Aorta (tissue), 5 donors: ENCODE measurements around the gene SYNJ2. TPM values are rescaled to one million over a fixed set of nuclear protein-coding genes. Genes with fewer than 3 reads are reported as not detected.

ENCODE experiments used
- ATAC-seq: fragments of 200-7000 bp; cut with Tn5 transposase; one replicate; pipeline ENCODE4 v1.9.1; 2022; ENCODE audit warnings: moderate library complexity; ENCODE audit not compliant: low FRiP score
- DNase-seq, 2 donors: peaks; one replicate each; pipeline ENCODE4 v3.0.0-alpha.2; 2020
- H3K27ac ChIP-seq, 2 donors: one replicate each; pipeline ENCODE4 v1.5.1; 2013; ENCODE audit warnings: low read length in 2 of 2, mild to moderate bottlenecking in 2 of 2, moderate library complexity in 2 of 2, control low read depth in 1 of 2, inconsistent platforms in 1 of 2, low read depth in 1 of 2
- H3K27me3 ChIP-seq, 2 donors: one replicate each; pipeline ENCODE4 v1.6.1; 2013; ENCODE audit warnings: control low read depth in 1 of 2, low read length in 1 of 2, mild to moderate bottlenecking in 1 of 2, moderate library complexity in 1 of 2; ENCODE audit not compliant: insufficient read depth in 2 of 2, control insufficient read depth in 1 of 2
- H3K36me3 ChIP-seq, 2 donors: one replicate each; pipeline ENCODE4 v1.6.1; 2013; ENCODE audit warnings: control low read depth in 1 of 2, low read length in 1 of 2, mild to moderate bottlenecking in 1 of 2; ENCODE audit not compliant: insufficient read depth in 2 of 2, control insufficient read depth in 1 of 2
- H3K4me1 ChIP-seq, 2 donors: one replicate each; pipeline ENCODE4 v1.6.1; 2013; ENCODE audit warnings: low read length in 2 of 2, control low read depth in 1 of 2, mild to moderate bottlenecking in 1 of 2, moderate library complexity in 1 of 2; ENCODE audit not compliant: insufficient read depth in 2 of 2, control insufficient read depth in 1 of 2
- H3K4me3 ChIP-seq, 2 donors: one replicate each; pipeline ENCODE4 v1.5.1; 2013; ENCODE audit warnings: low read length in 2 of 2, control low read depth in 1 of 2, mild to moderate bottlenecking in 1 of 2
- H3K9me3 ChIP-seq: one replicate; pipeline ENCODE4 v1.6.1; 2013; ENCODE audit warnings: mild to moderate bottlenecking, low read length; ENCODE audit not compliant: control insufficient read depth
- WGBS, 2 donors: extraction: QIAGEN DNeasy Blood & Tissue Kit; methylation state at CpG; one replicate each; pipeline ENCODE4 v1.1.7; 2013; 5-methylcytosine and 5-hydroxymethylcytosine counted together
- intact Hi-C, 2 donors: fragments of 100-400 bp; cut with DNase I; formaldehyde crosslinking; loops; one replicate each; pipeline versions ENCODE4 v1.14.2 to v1.15.0; 2022
- polyA plus RNA-seq, 2 donors: library from polyadenylated mRNA; stranded (reverse); fragments of 200-250 nt; gene quantifications; one replicate each; pipeline ENCODE4 v1.2.3, GENCODE V29; 2013
- total RNA-seq, 2 donors: library from RNA; stranded (reverse); fragmentation: NEBNext Ultra II Directional; extraction: Animal tissue kit (Norgen Biotek cat#: 25700); gene quantifications; one replicate each; pipeline ENCODE4 v1.2.1, GENCODE V29; 2021
- donor health status: healthy with polysubstance abuse.
- donor health status: Bipolar disorder and iron deficiency.
- donor health status: DM: no; HTN: no; CAD: no.
- donor health status: DM: no; HTN: no; CAD: no.
- donor health status: DM: yes; HTN: yes; CAD: no.

The SYNJ2 gene
- total and polyA plus RNA-seq, 4 donors, result 8.6 to 38.7 (median 22.4) TPM

DNA sequence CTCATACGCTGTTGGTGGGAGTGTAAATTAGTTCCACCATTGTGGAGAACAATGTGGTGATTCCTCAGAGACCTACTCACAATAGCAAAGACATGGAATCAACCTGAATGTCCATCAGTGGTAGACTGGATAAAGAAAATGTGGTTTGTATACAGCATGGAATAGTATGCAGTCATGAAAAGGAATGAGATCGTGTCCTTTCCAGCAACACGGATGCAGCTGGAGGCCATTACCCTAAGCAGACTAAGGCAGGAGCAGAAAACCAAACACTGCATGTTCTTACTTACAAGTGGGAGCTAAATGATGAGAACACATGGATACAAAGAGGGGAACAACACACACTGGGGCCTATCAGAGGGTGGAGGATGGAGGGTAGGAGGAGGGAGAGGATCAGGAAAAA, 54.6 kb downstream of the SYNJ2 start:
- Histone ChIP-seq H3K4me1 (peaks cover 2 to 6% of the 10 kb centered on the region in 2 donors), H3K27me3 (no peaks in the 10 kb centered on the region), H3K9me3 (no peaks in the 10 kb centered on the region), H3K4me3 (no peak overlapping the region), H3K36me3 (no peaks in the 10 kb centered on the region), H3K27ac (no peak overlapping the region)
- intact Hi-C loops, result no loop called here
- 84 to 99% methylated on average over 3 of the region's 3 CpGs for WGBS, 2 donors
- DNase-seq (no peak), ATAC-seq (no peak)

- Histone ChIP-seq H3K4me1 (peaks cover 2 to 6% of the 10 kb centered on the region in 2 donors), H3K27me3 (no peaks in the 10 kb centered on the region), H3K4me3 (no peak overlapping the region), H3K36me3 (no peaks in the 10 kb centered on the region), H3K27ac (no peak overlapping the region), H3K9me3 (no peaks in the 10 kb centered on the region)
- DNase-seq (peak in 1 of 2 donors; percentile 44), ATAC-seq (no peak)
- intact Hi-C loops, result no loop called here
- 96 to 97% methylated on average over 12 of the region's 12 CpGs for WGBS, 2 donors
Measured at GRCh38 chr6:158037021-158037420, 55.4 kb downstream of the SYNJ2 start.

GRCh38 chr6:158037771-158038170, 56.1 kb downstream of the SYNJ2 start:
- DNase-seq (peak; percentile 64 to 73), ATAC-seq (no peak)
- Histone ChIP-seq H3K4me1 (peaks cover 2 to 6% of the 10 kb centered on the region in 2 donors), H3K9me3 (no peaks in the 10 kb centered on the region), H3K4me3 (no peak overlapping the region), H3K27me3 (no peaks in the 10 kb centered on the region), H3K36me3 (no peaks in the 10 kb centered on the region), H3K27ac (peak overlapping the region; percentile 16 to 62)
- intact Hi-C loops, result no loop called here
- WGBS, 2 donors, result 15 to 38% methylated on average over 10 of the region's 10 CpGs

GRCh38 chr6:158038291-158039177, 56.9 kb downstream of the SYNJ2 start:
- H3K4me3 ChIP-seq, result no peak overlapping the region
- DNase-seq (peak; percentile 44 to 62), ATAC-seq (no peak)
- no peaks in the 10 kb centered on the region for H3K9me3 ChIP-seq
- no peaks in the 10 kb centered on the region for H3K27me3 ChIP-seq
- intact Hi-C loops, result no loop called here
- H3K36me3 ChIP-seq, result no peaks in the 10 kb centered on the region
- WGBS, 2 donors, result 90 to 93% methylated on average over 21 of the region's 21 CpGs
- H3K4me1 ChIP-seq, result peaks cover 2 to 6% of the 10 kb centered on the region in 2 donors
- peak overlapping the region; percentile 16 to 62 for H3K27ac ChIP-seq

DNA sequence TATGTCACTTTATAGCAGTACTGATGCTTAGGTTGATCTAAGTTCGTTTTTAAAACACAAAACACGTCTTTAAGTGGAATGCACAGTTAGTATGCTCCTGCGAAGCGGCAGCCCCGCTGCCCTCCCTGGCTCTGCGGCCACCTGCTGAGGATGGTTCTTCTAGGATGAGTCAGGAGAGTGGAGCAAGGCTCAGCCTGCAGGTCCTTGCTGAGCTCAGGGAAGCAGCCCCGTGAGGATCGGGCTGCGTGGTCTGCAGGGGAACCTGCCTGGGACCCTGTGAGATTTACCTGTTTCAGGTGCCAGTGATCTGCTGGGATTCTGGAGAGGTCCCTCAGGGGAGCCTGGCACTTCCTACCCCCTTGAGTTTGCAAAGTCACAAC, 57.5 kb downstream of the SYNJ2 start:
- Histone ChIP-seq H3K4me1 (peaks cover 2 to 9% of the 10 kb centered on the region in 2 donors), H3K36me3 (no peaks in the 10 kb centered on the region), H3K9me3 (no peaks in the 10 kb centered on the region), H3K27ac (peak overlapping the region; percentile 68 to 98), H3K4me3 (no peak overlapping the region), H3K27me3 (no peaks in the 10 kb centered on the region)
- 86 to 89% methylated on average over 9 of the region's 9 CpGs for WGBS, 2 donors
- intact Hi-C loops, result no loop called here
- DNase-seq, result peak in 1 of 2 donors; percentile 48
- ATAC-seq, result no peak

DNA sequence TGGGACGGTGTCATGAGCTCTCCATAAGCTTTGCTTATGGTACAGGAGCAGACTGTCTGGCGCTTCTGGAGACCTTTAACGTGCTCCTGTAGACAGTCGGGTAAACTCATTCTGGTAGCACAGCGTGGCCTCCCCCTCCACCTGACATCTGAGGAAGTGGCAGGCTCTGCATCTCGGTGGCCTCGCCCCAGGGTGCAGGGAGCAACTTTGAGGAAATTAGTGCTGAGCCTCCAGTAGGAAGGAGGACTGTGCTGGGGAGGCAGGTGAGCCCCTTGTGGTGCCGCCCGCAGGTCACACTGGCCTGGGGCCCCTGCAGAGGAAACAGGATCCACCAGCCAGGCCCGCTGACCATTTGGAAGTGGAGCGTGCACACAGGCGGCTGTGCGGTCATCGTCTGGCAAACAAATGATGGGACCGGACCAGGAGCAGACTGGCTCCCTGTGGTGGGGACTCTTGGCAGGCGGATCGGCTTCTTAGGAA, 57.9 kb downstream of the SYNJ2 start:
- Histone ChIP-seq H3K4me3 (no peak overlapping the region), H3K9me3 (no peaks in the 10 kb centered on the region), H3K36me3 (no peaks in the 10 kb centered on the region), H3K27me3 (no peaks in the 10 kb centered on the region), H3K27ac (peak overlapping the region; percentile 68 to 98), H3K4me1 (peaks cover 2 to 10% of the 10 kb centered on the region in 2 donors)
- DNase-seq (peak; percentile 82 to 87), ATAC-seq (peak; percentile 20)
- intact Hi-C loops, result loop anchor here in 1 of 2 donors (5.0 kb wide), 1 partner anchor 37 kb away; no protein-coding TSS in a partner anchor
- WGBS, 2 donors, result 28 to 31% methylated on average over 17 of the region's 17 CpGs

DNA sequence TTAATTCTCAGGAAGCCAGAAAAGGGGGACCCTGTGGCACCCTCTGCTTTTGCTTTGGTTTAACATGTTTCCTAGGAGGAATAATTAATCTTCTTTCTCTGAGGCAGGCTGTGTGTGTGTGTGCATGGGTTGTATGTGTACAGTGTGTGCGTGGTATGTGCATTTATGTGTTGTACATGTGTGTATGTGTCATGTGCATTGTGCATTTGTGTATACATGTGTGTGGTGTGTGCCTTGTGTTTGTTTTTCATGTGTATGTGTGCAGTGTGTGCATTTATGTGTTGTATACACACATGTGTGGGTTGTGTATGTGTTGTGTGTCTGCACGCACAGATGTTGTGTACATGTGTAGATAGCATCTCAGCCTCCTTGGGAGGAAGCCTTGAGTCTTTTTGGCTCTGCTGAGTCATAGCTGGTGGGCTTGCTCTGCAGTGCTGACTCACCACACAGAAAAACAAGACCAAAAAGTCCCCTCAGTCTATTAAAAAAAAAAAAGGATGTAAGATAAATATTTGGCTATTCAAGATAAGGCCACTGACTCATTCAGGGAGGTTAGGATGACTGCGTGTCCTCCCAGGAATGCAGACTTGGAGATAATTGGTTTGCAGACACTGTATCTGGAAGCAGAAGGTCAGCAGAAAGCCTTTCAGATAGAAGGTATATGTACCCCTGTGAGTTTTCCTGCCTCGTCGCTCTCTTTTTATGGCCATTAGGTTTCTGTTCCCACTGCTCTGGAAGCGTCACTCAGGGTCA, 58.6 kb downstream of the SYNJ2 start:
- Histone ChIP-seq H3K9me3 (no peaks in the 10 kb centered on the region), H3K27ac (peak overlapping the region; percentile 68 to 99), H3K4me1 (peaks cover 2 to 10% of the 10 kb centered on the region in 2 donors), H3K27me3 (no peaks in the 10 kb centered on the region), H3K36me3 (no peaks in the 10 kb centered on the region), H3K4me3 (no peak overlapping the region)
- intact Hi-C loops, result loop anchor here in 1 of 2 donors (5.0 kb wide), 1 partner anchor 38 kb away; no protein-coding TSS in a partner anchor
- ATAC-seq (peak; percentile 74), DNase-seq (peak; percentile 62 to 69)
- WGBS, 2 donors, result 15 to 16% methylated on average over 6 of the region's 6 CpGs

DNA sequence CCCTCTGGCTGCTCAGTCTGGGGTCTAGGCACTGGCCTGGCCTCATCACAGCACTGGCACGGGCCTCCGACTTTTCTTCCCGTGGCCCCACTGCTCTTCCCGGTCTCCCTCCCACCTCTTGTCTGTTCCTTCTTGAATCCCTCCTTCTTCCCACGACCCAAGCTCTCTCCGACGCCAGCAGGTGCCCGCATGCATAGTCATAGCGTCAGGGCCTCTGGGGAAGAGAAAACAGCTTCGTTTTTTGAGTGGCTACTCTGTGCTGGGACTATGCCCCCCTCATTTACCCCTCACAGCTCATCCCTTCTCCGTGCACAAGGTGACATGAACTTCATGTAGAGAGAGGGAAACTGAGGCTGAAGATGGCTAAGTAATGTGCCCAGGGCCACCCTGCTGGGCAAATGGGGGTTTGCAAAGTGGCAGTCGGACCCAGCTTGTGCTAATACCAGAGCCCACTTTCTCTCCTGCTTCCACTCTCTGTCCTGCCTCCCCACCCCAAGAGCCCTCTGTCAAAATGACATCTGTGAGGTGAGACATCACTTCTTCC, 59.2 kb downstream of the SYNJ2 start:
- no peaks in the 10 kb centered on the region for H3K9me3 ChIP-seq
- peak; percentile 37 for ATAC-seq
- H3K4me3 ChIP-seq, result no peak overlapping the region
- H3K36me3 ChIP-seq, result no peaks in the 10 kb centered on the region
- no peaks in the 10 kb centered on the region for H3K27me3 ChIP-seq
- H3K27ac ChIP-seq, result peak overlapping the region; percentile 68 to 99
- intact Hi-C loops, result loop anchor here in 1 of 2 donors (5.0 kb wide), 1 partner anchor 39 kb away; no protein-coding TSS in a partner anchor
- 15 to 20% methylated on average over 12 of the region's 12 CpGs for WGBS, 2 donors
- peak; percentile 60 to 75 for DNase-seq
- H3K4me1 ChIP-seq, result peaks cover 2 to 10% of the 10 kb centered on the region in 2 donors
